Glutamatergic neuron (in vitro differentiated cells): ENCODE data around the gene SMG6. TPM values are rescaled to one million over a fixed set of nuclear protein-coding genes. Genes with fewer than 3 reads are reported as not detected.
A peak's percentile ranks its signal among the peaks of the same experiment; 100 is the strongest.

Experiments used
- DNase-seq: peaks from one replicate; pipeline ENCODE4 v3.0.0; 2022
- H3K27ac Mint-ChIP-seq: one replicate; pipeline ENCODE4 v1.8.0; 2020; ENCODE audit warnings: mild to moderate bottlenecking, mixed read lengths, inconsistent platforms; ENCODE audit not compliant: unreplicated experiment
- H3K27me3 Mint-ChIP-seq: one replicate; pipeline ENCODE4 v1.8.0; 2020; ENCODE audit warnings: mild to moderate bottlenecking, moderate library complexity, mixed read lengths, inconsistent platforms; ENCODE audit not compliant: unreplicated experiment
- H3K36me3 Mint-ChIP-seq: one replicate; pipeline ENCODE4 v1.8.0; 2020; ENCODE audit warnings: mild to moderate bottlenecking, mixed read lengths, inconsistent platforms; ENCODE audit not compliant: unreplicated experiment
- H3K4me1 Mint-ChIP-seq: one replicate; pipeline ENCODE4 v1.8.0; 2020; ENCODE audit warnings: mild to moderate bottlenecking, low read depth, mixed read lengths, inconsistent platforms; ENCODE audit not compliant: unreplicated experiment
- H3K4me3 Mint-ChIP-seq: one replicate; pipeline ENCODE4 v1.8.0; 2020; ENCODE audit warnings: mild to moderate bottlenecking, mixed read lengths, inconsistent platforms; ENCODE audit not compliant: unreplicated experiment
- H3K9me3 Mint-ChIP-seq: one replicate; pipeline ENCODE4 v1.8.0; 2020; ENCODE audit warnings: mild to moderate bottlenecking, moderate library complexity, mixed read lengths, inconsistent platforms; ENCODE audit not compliant: unreplicated experiment
- total RNA-seq: library from RNA; stranded (reverse); fragmentation: NEBNext Ultra II Directional; extraction: Animal tissue kit (Norgen Biotek cat#: 25700); gene quantifications from one replicate; pipeline ENCODE4 v1.2.1, GENCODE V29; 2021; ENCODE audit not compliant: unreplicated experiment
- TF ChIP-seq, protein P1 (sequence below): fragments of 200-600 bp; sonication (generic); IDR thresholded peaks from one replicate; pipeline ENCODE4 v1.5.0; 2021; ENCODE audit not compliant: partially characterized antibody, unreplicated experiment

SMG6 gene
- total RNA-seq, 1 donor from 2014 or later: 42.7 TPM

DNA sequence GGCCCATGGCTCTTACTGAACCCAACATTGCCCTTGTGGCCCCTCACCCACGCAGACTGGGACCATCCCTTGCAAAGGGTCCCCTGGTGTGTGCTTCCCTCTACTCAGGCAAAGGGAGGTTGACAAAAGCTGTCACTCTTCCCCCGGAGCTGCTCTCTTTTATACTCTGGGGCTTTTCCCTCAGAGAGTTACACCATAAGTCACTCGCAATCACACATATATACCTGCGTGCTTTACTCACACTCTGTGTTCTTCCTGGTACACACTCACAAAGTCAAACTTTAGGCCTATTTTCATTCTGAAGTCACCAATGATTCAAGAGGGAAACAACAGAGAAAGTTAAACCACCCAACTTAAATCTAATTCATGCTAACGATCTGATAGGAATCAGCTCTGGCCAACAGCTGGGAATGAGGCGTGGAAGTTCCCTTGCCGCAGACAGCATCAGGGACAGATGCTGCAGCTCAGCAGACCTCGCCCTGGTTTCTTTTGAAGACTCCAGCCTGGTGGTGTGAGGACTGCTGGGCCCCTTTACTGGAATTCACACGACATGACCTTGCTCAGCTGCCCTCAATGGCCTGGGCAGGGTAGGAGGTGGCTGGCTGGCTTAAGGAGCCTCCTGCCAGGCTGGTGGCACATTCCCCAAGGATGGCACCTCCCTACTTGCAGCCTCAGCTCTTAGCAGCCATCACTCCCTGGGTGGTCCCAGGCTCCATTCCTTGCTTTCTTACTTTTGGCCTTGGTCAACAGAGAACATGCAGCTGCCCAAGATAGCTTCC lies 221.4 kb downstream of the SMG6 start:
- H3K4me3 Mint-ChIP-seq: peak overlapping the region; percentile 50
- peaks cover 3% of the 10 kb centered on the region for H3K9me3 Mint-ChIP-seq
- peaks cover 46% of the 10 kb centered on the region for H3K4me1 Mint-ChIP-seq
- H3K27ac Mint-ChIP-seq: peak overlapping the region; percentile 60
- H3K27me3 Mint-ChIP-seq: peaks cover 3% of the 10 kb centered on the region
- DNase-seq: no peak
- TF ChIP-seq, protein P1, sequence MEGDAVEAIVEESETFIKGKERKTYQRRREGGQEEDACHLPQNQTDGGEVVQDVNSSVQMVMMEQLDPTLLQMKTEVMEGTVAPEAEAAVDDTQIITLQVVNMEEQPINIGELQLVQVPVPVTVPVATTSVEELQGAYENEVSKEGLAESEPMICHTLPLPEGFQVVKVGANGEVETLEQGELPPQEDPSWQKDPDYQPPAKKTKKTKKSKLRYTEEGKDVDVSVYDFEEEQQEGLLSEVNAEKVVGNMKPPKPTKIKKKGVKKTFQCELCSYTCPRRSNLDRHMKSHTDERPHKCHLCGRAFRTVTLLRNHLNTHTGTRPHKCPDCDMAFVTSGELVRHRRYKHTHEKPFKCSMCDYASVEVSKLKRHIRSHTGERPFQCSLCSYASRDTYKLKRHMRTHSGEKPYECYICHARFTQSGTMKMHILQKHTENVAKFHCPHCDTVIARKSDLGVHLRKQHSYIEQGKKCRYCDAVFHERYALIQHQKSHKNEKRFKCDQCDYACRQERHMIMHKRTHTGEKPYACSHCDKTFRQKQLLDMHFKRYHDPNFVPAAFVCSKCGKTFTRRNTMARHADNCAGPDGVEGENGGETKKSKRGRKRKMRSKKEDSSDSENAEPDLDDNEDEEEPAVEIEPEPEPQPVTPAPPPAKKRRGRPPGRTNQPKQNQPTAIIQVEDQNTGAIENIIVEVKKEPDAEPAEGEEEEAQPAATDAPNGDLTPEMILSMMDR: no peak
- peaks cover 5% of the 10 kb centered on the region for H3K36me3 Mint-ChIP-seq

DNA sequence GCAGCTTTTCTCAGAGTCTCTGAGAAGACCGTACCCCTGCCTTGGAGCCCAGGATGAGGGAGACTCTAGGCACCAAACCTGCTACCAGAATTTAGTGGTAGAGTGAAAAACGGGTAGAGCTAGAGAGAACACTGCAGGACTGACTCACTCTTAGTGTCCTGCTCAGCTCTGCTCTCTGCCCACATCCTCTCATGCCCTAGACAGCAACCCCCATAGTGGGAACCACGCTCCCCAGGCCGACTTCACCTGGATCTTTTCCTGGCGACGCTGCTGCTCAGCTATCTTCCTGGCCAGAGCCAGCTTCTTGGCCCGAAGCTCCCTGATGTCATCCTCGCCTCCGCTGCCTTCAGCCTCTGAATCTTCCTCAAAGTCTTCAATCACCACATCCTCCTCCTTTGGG lies 222.0 kb downstream of the SMG6 start:
- TF ChIP-seq, protein P1: no peak
- H3K4me1 Mint-ChIP-seq: peaks cover 46% of the 10 kb centered on the region
- peaks cover 3% of the 10 kb centered on the region for H3K27me3 Mint-ChIP-seq
- peak overlapping the region; percentile 60 for H3K27ac Mint-ChIP-seq
- peaks cover 5% of the 10 kb centered on the region for H3K36me3 Mint-ChIP-seq
- H3K9me3 Mint-ChIP-seq: peaks cover 7% of the 10 kb centered on the region
- peak overlapping the region; percentile 50 for H3K4me3 Mint-ChIP-seq
- DNase-seq: no peak

DNA sequence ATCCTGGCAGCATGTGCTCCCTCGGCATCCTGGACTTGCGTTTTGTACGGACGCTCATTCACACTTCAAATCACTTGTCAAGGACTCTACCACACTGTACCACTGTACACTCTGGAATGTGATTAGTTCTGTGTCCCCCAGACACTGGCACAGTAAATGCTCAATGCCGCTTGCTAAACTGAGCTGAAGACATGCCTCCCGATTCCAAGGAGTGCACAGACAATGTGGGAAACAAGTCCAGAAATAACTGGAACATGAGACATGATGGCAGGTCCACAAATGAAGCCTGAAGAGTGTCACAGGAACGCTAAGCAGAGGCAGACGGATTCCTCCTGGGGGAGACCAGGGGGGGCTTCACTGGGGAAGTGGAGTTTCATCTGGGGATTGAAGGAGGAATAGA lies 226.5 kb downstream of the SMG6 start:
- peak overlapping the region; percentile 91 for H3K27ac Mint-ChIP-seq
- peak overlapping the region; percentile 55 for H3K4me3 Mint-ChIP-seq
- TF ChIP-seq, protein P1: no peak
- peaks cover 13% of the 10 kb centered on the region for H3K27me3 Mint-ChIP-seq
- peaks cover 11% of the 10 kb centered on the region for H3K9me3 Mint-ChIP-seq
- H3K4me1 Mint-ChIP-seq: peaks cover 34% of the 10 kb centered on the region
- H3K36me3 Mint-ChIP-seq: peaks cover 5% of the 10 kb centered on the region
- no peak for DNase-seq

DNA sequence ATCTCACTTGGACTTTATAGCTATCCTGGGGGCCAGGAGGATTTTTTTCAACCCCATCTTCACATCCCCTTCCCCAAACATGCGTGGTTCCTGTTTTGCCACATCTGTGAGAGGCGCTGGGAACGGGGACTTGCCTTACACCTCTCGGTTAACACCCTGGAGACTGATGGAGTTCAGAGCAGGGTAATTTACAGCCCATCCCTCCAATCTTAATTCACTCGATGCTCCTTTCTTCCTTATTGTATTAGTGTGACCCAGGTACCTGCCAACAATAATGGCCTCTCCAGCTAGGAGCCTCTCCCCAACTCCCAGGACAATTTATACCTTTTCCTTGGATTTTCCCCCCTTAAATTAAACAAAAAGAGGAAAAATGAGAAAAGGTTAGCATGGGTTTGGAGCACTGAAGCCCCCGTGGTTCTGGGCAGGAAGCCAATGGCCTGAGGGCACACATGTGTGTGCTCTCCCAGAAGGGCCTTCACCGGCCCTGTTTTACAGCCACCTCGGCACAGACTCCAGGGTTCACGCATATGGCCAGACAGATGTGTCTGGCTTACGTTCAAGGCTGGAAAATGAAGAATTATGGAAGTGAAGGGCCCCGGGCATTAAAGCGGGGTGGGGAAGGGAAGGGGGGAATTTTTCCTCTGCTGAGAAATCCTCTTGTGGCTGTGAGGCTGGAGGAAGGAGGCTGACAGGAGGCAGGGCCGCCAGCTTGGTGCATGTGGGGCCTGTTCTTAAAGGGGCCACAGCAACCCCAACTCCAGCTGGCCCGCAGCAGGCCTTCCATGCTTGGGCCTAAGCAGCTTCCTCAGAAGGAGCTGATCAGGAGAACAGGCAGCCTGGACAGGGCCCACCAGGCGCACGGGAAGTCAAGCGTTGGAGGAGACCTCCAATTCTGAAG lies 227.2 kb downstream of the SMG6 start:
- no peak for DNase-seq
- Mint-ChIP-seq H3K27me3 (peaks cover 13% of the 10 kb centered on the region), H3K4me3 (peak overlapping the region; percentile 57), H3K27ac (peak overlapping the region; percentile 91), H3K9me3 (peaks cover 11% of the 10 kb centered on the region), H3K36me3 (peaks cover 5% of the 10 kb centered on the region), H3K4me1 (peaks cover 30% of the 10 kb centered on the region)
- TF ChIP-seq, protein P1: no peak
